ENCODE data around the gene SBNO1. TPM values are rescaled to one million over a fixed set of nuclear protein-coding genes. Genes with fewer than 3 reads are reported as not detected.
"Not testable (repeated sequence)": the region's sequence is repeated elsewhere in the genome, so short reads cannot be mapped to it uniquely, and the experiment has no call there.

Gene SBNO1
- total RNA-seq, 1 donor from 2014 or later = 28.6 TPM

- no peak for DNase-seq
These were observed 27.6 kb downstream of the SBNO1 start for GRCh38 chr12:123337070-123337469.

DNA sequence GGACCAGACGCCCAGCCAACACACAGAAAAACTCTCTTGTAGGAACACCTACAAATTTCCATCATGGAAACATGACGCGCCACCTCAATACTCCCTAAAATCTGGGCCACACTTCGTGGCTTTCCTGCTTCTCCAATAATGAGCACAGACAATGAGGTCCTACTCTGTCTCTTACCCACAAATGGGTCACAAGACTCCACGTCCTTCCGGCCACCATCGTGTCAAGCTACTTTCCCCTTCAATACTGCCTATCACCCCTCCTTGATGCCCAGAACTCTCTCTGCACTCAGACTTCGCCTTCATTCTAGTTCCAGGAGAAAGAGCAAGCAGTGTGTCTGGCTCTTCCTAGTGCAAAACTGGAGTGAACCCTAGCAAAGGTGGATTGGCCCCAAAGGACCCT is 28.1 kb downstream of the SBNO1 start:
- DNase-seq = no peak

GRCh38 chr12:123335490-123335889 is 29.2 kb downstream of the SBNO1 start:
- DNase-seq = no peak

- DNase-seq = no peak
These were observed 34.8 kb downstream of the SBNO1 start for GRCh38 chr12:123329799-123330198.

DNA sequence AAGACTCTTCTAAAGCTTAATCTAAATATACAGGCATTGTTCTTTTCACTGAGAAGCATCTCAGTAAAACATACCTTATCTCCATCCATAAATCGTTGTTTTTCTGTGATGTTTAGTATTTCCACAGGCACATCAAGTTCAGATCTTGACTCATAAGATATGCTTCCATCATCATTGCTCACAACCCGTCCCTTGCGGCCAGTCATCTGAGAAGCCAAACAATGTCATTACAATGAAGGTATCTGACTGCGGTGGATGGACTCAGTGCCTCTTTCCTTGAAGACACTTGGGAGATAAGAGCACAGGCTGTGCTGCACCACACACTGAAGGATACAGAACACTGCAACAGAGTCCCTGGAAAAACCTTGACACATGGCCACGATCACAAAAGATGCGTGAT is 44.8 kb downstream of the SBNO1 start:
- no peak for DNase-seq

DNA sequence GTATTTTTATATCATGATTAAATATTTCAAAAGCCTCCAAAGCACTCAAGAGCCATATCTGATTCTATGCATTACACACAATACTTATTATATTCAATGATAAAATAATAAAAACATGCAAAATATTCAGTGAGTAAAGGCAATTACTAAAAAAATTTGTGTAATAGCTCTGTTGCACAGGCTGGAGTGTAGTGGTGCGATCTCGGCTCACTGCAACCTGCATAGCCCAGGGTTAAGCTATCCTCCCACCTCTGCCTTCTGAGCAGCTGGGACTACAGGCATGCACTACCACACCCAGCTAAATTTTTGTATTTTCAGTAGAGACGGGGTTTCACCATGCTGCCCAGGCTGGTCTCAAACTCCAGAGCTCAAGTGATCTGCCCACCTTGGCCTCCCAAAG is 45.4 kb downstream of the SBNO1 start:
- no peak for DNase-seq

DNA sequence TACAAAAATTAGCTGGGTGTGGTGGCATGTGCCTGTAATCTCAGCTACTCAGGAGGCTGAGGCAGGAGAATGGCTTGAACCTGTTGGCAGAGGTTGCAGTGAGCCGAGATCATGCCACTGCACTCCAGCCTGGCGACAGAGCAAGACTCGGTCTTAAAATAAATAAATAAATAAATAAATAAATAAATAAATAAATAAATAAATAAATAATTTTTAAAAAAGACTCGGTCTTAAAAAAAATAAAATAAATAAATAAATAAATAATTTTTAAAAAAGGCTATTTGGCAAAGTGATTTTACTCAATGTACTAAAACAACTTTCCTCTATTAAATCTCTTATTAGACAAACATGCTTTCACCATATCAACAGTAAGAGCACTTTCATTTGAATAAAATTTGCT is 51.6 kb downstream of the SBNO1 start:
- DNase-seq = not testable (repeated sequence)

DNA sequence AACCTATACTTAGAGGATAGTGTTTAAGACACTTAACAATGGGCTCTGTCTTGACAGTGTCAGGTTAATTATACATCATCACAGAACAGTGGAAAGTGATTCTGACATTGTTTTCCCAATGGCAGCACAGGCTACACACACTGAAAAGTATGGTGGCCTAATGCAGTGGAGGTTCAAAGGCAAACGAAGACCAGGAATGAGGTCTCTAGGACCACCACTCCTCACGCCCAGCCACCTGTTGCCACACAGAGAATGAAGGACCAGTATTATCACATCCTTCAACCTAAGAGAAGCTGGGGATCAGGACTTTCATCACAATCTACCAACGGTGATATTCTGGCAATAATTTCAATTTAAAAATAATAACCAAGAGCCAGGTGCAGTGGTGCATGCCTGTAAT is 58.4 kb downstream of the SBNO1 start:
- DNase-seq = no peak

DNA sequence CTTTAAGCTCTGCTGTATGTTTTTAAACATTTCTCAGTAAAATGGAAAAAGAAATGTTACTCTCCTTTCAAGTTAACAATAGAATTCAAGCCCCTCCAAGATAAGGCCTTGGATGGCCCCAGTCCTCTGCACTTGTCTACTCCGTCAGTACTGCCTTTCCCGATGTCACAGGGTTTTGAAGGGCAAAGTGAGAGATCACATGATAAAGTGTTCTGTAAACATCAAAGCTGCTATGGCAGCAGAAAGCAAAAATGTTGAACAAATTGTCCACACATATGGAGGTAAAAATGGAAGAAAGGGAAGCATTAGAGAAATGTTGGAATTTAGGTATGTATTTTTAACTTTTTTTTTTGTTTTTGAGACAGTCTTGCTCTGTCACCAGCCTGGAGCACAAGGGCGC is 59.5 kb downstream of the SBNO1 start:
- DNase-seq = no peak

- DNase-seq = no peak
These were observed 71.4 kb downstream of the SBNO1 start for GRCh38 chr12:123293178-123293760.

GRCh38 chr12:123289911-123290310 is 74.7 kb downstream of the SBNO1 start:
- DNase-seq = no peak

DNA sequence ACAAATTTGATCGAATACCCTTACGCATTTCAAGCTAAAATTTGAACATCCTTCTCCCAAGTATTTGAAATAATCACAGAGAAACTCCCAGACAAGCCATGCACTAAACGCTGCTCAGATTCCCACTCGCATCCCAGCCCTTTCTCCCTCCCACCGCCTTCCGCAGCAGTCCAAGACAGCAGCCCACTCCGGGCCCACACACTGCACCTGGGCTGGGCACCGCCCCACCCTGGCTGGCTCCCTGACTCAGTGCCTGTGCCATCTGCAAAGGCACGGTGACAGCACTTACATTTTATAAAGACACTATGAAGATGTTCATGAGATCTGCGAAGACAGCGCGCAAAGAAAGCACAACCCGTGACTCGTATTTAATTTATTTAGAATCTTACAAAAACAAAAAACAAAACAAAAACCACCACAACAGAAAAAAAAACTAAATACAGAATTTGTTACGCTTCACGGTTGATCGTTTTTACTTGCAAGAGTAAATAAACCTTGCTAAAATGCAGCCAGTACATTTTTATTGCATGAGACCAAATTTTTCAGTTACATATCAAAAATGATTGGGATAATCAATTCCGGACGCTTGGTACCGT is 75.8 kb downstream of the SBNO1 start:
- no peak for DNase-seq

DNA sequence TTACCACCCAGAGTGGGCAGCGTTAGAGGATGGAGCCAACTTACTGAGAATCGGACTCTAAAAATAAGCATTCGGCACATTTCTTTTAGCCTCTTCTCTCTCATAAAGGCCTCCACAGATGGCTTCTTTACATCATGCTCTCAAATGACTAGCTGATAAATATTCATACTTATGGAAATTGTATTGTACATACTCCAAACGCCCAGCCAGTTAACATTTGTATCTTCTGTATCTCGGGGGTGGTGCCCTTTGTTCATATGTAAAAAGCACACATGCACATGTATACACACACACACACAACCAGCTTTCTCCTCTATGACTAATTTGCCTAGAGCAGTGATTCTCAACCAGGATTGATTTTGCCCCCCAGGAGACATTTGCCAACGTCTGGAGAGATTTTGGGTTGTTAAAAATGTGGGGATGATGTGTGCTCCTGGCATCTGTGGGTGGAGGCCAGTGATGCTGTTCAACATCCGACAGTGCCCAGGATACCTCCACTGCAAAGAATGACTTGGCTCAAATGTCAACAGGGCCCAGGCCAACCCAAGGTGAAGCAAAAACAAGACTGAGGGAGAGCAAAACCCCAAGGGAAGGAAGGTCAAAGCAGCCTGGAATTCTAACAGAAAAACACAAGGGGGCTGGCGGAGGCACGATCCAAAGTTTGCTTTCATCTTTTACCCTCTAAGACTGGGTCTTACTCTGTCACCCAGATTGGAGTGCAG is 77.8 kb downstream of the SBNO1 start:
- DNase-seq = no peak

DNA sequence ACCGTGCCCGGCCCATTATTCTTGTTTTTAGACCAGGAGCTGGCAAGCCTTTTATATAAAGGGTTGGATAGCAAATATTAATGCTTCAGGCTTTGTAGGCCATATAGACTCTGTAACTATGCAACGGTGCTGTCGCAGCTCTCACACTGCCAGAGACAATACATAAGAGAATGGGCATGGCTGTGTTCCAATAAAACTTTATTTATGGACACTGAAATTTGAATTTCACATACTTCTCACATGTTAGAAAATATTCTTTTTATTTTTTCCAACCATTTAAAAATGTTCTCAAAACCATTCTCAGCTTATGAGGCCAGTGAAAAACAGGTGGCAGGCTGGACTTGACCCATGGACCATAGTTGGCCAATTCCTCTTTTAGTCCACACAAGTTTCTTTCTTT is 80.0 kb downstream of the SBNO1 start:
- DNase-seq = no peak

GRCh38 chr12:123283461-123283860 is 81.2 kb downstream of the SBNO1 start:
- no peak for DNase-seq

DNA sequence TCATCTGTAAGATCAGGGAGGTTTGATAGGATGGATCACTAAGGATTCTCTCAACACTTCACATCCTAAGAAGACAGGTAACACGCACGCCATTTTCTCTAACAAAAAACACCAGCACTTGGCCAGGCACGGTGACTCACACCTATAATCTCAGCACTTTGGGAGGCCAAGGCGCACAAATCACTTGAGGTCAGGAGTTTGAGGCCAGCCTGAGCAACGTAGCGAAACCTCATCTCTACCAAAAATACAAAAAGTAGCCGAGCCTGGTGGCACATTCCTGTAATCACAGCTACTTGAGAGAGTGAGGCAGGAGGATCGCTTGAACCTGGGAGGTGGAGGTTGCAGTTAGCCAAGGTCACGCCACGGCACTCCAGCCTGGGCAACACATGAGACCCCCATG is 82.5 kb downstream of the SBNO1 start:
- no peak for DNase-seq

GRCh38 chr12:123280971-123281370 is 83.7 kb downstream of the SBNO1 start:
- no peak for DNase-seq

GRCh38 chr12:123278101-123278627 is 86.5 kb downstream of the SBNO1 start:
- DNase-seq = peak; percentile 91

DNA sequence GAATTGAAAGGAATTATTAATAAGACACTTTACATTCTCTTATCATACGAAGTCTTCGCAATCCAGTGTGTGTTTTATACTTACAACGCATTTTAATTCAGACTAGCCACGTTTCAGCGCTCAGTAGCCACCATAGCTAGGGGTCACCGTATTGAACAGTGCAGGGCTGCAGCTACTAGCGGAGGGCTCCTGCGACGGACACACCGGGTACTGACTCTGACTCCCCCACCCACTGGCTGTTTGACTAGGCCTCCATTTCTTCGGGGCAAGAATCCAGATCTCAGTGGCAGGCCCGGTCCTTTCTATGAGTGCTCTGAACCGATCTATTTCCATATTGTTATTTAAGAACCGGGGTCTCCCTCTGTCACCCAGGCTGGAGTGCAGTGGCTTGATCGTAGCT is 91.5 kb downstream of the SBNO1 start:
- no peak for DNase-seq

GRCh38 chr12:123271001-123271668 is 93.5 kb downstream of the SBNO1 start:
- peak; percentile 77 for DNase-seq

GRCh38 chr12:123270214-123271000 is 94.2 kb downstream of the SBNO1 start:
- peak; percentile 31 for DNase-seq

DNA sequence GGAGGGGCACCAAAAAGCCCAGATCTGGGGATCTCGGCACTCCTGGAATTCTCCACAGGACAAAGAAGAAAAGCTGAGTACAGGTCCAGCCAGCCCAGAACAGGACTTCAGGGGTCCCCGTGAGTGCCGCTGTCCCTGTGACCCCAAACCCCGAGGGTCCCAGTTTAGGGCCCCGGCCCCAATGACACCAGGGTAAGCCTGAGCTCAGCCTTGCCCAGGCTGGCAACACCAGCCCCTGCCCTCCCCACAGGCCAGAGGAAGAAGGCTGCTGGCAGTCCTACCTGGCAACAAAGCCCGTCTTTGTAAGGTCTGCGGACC is 94.8 kb downstream of the SBNO1 start:
- no peak for DNase-seq

- peak; percentile 76 for DNase-seq
These were observed 95.2 kb downstream of the SBNO1 start for GRCh38 chr12:123269395-123269892.
